ENCODE results near the gene JAZF1.

The JAZF1 gene

GRCh38 chr7:28160551-28160991, 20.0 kb downstream of the JAZF1 start:
- H3K4me3 ChIP-seq (replicated peaks; ENCODE audit: low read depth, low read length), result no peak overlapping the region
- DNase-seq (ENCODE audit: low read depth), result no peak
- TF ChIP-seq CTCF (IDR thresholded peaks at IDR 0.05; ENCODE audit: low read length, missing control alignments), result no peak

- peak; percentile 51 for DNase-seq (ENCODE audit: low read depth)
- peak; percentile 5 for TF ChIP-seq CTCF (IDR thresholded peaks at IDR 0.05; ENCODE audit: low read length, missing control alignments)
- H3K4me3 ChIP-seq (replicated peaks; ENCODE audit: low read depth, low read length), result no peak overlapping the region
Observed at GRCh38 chr7:28157831-28158416, 22.7 kb downstream of the JAZF1 start.

- H3K4me3 ChIP-seq (replicated peaks; ENCODE audit: low read depth, low read length), result no peak overlapping the region
- no peak for TF ChIP-seq CTCF (IDR thresholded peaks at IDR 0.05; ENCODE audit: low read length, missing control alignments)
- no peak for DNase-seq (ENCODE audit: low read depth)
Observed at GRCh38 chr7:28157076-28157745, 23.4 kb downstream of the JAZF1 start.

- no peak overlapping the region for H3K4me3 ChIP-seq (replicated peaks; ENCODE audit: low read depth, low read length)
- TF ChIP-seq CTCF (IDR thresholded peaks at IDR 0.05; ENCODE audit: low read length, missing control alignments), result no peak
- DNase-seq (ENCODE audit: low read depth), result no peak
Observed at GRCh38 chr7:28156401-28156800, 24.2 kb downstream of the JAZF1 start.

- DNase-seq (ENCODE audit: low read depth), result peak; percentile 71
- TF ChIP-seq CTCF (IDR thresholded peaks at IDR 0.05; ENCODE audit: low read length, missing control alignments), result no peak
- no peak overlapping the region for H3K4me3 ChIP-seq (replicated peaks; ENCODE audit: low read depth, low read length)
Observed at GRCh38 chr7:28155964-28156363, 24.6 kb downstream of the JAZF1 start.

- no peak for DNase-seq (ENCODE audit: low read depth)
- no peak for TF ChIP-seq CTCF (IDR thresholded peaks at IDR 0.05; ENCODE audit: low read length, missing control alignments)
- H3K4me3 ChIP-seq (replicated peaks; ENCODE audit: low read depth, low read length), result no peak overlapping the region
Observed at GRCh38 chr7:28155019-28155660, 25.5 kb downstream of the JAZF1 start.
